Sigmoid colon (tissue), 7 donors: Measurements from ENCODE around the gene PRPS1L1. TPM values are rescaled to one million over a fixed set of nuclear protein-coding genes. Genes with fewer than 3 reads are reported as not detected.
A peak's percentile ranks its signal among the peaks of the same experiment; 100 is the strongest.

Experiments
- DNase-seq: peaks from one replicate; pipeline ENCODE4 v3.0.0-alpha.2; 2019
- H3K27ac ChIP-seq, 4 donors: fragments of 200-600 bp; sonication (generic); one replicate each; pipeline ENCODE4 v1.5.1; 2016 to 2019; ENCODE audit warnings: mild to moderate bottlenecking in 1 of 4
- H3K27me3 ChIP-seq, 3 donors: fragments of 200-600 bp; sonication (generic); one replicate each; pipeline ENCODE4 v1.5.1; 2019; ENCODE audit warnings: mild to moderate bottlenecking in 1 of 3
- H3K36me3 ChIP-seq, 4 donors: fragments of 200-600 bp; sonication (generic); one replicate each; pipeline ENCODE4 v1.5.1; 2016 to 2019
- H3K4me1 ChIP-seq, 4 donors: fragments of 200-600 bp; sonication (generic); one replicate each; pipeline ENCODE4 v1.5.1; 2017 to 2019
- H3K4me3 ChIP-seq, 4 donors: fragments of 200-600 bp; sonication (generic); one replicate each; pipeline ENCODE4 v1.5.1; 2017 to 2019; ENCODE audit warnings: mild to moderate bottlenecking in 2 of 4, moderate library complexity in 1 of 4
- H3K9me3 ChIP-seq, 4 donors: fragments of 200-600 bp in 3 of 4; sonication (generic) in 3 of 4; one replicate each; pipeline versions ENCODE4 v1.5.1 to v1.6.1; 2013 to 2019
- CTCF ChIP-seq, 4 experiments: fragments of 450-650 bp in 3 of 4; fragments of 200-600 bp in 1 of 4; IDR thresholded peaks; one replicate each; pipeline ENCODE4 v1.5.1; 2016 to 2019; ENCODE audit warnings: antibody characterized with exemption in 4 of 4, mild to moderate bottlenecking in 3 of 4, moderate library complexity in 2 of 4
- EP300 ChIP-seq, 4 donors: sonication (generic); formaldehyde crosslinking; IDR thresholded peaks; one replicate each; pipeline ENCODE4 v1.6.1; 2017; ENCODE audit warnings: antibody characterized with exemption in 4 of 4
- POLR2A ChIP-seq, 2 donors: fragments of 450-650 bp; IDR thresholded peaks; one replicate each; pipeline ENCODE4 v1.6.1; 2016; ENCODE audit warnings: antibody characterized with exemption in 2 of 2, mild to moderate bottlenecking in 2 of 2, moderate library complexity in 2 of 2
- POLR2AphosphoS5 ChIP-seq, 4 donors: sonication (generic); formaldehyde crosslinking; IDR thresholded peaks; one replicate each; pipeline ENCODE4 v1.6.1; 2017; ENCODE audit warnings: antibody characterized with exemption in 4 of 4
- WGBS, 2 donors: extraction: QIAGEN DNeasy Blood & Tissue Kit; methylation state at CpG; one replicate each; pipeline ENCODE4 v1.1.7; 2013; 5-methylcytosine and 5-hydroxymethylcytosine counted together
- intact Hi-C: fragments of 100-400 bp; cut with DNase I; formaldehyde crosslinking; loops from one replicate; pipeline ENCODE4 v1.15.1; 2023
- polyA plus RNA-seq, 3 donors: library from polyadenylated mRNA; stranded (reverse); fragments of 200-250 nt; gene quantifications; one replicate each; pipeline ENCODE4 v1.2.3, GENCODE V29; 2013
- total RNA-seq, 4 donors: library from RNA; depleted of rRNA; stranded (reverse); fragments of >200 nt; gene quantifications; one replicate each; pipeline ENCODE4 v1.1.0, GENCODE V29; 2016
- donor health status: healthy with polysubstance abuse.
- donor health status: Bipolar disorder and iron deficiency.
- donor health status: healthy.

PRPS1L1 gene
- total RNA-seq (not detected), polyA plus RNA-seq (not detected)

GRCh38 chr7:18027628-18028027 lies at the start of gene PRPS1L1:
PRPS1L1 (minus strand) TSS chr7:18027846.
- no peaks in the 10 kb centered on the region for H3K36me3 ChIP-seq
- no peaks in the 10 kb centered on the region for H3K9me3 ChIP-seq
- DNase-seq: no peak
- no peak within 1 kb of the TSS for H3K27ac ChIP-seq
- no peaks in the 10 kb centered on the region for H3K27me3 ChIP-seq
- 97 to 98% methylated on average over 17 of the region's 17 CpGs for WGBS, 2 donors
- no peak within 1 kb of the TSS for H3K4me3 ChIP-seq
- TF ChIP-seq POLR2A (IDR thresholded peaks at IDR 0.05) (no peak), POLR2AphosphoS5 (IDR thresholded peaks at IDR 0.05) (no peak), EP300 (IDR thresholded peaks at IDR 0.05) (no peak), CTCF (IDR thresholded peaks at IDR 0.05) (no peak)
- H3K4me1 ChIP-seq: no peaks in the 10 kb centered on the region
- intact Hi-C loops: no loop called here

- TF ChIP-seq EP300 (IDR thresholded peaks at IDR 0.05): no peak
- no peak for TF ChIP-seq CTCF (IDR thresholded peaks at IDR 0.05)
- TF ChIP-seq POLR2AphosphoS5 (IDR thresholded peaks at IDR 0.05): no peak
- H3K4me3 ChIP-seq: no peak overlapping the region
- intact Hi-C loops: no loop called here
- 93 to 99% methylated on average over 1 of the region's 1 CpG for WGBS, 2 donors
- no peak overlapping the region for H3K27ac ChIP-seq
- no peaks in the 10 kb centered on the region for H3K36me3 ChIP-seq
- H3K27me3 ChIP-seq: no peaks in the 10 kb centered on the region
- H3K9me3 ChIP-seq: no peaks in the 10 kb centered on the region
- H3K4me1 ChIP-seq: no peaks in the 10 kb centered on the region
- no peak for DNase-seq
Measured at GRCh38 chr7:18076461-18076860, 48.8 kb upstream of the PRPS1L1 start.

- no peak overlapping the region for H3K4me3 ChIP-seq
- no peak for DNase-seq
- TF ChIP-seq CTCF (IDR thresholded peaks at IDR 0.05) (no peak), POLR2A (IDR thresholded peaks at IDR 0.05) (no peak), POLR2AphosphoS5 (IDR thresholded peaks at IDR 0.05) (no peak), EP300 (IDR thresholded peaks at IDR 0.05) (no peak)
- no peak overlapping the region for H3K27ac ChIP-seq
- intact Hi-C loops: no loop called here
- no peaks in the 10 kb centered on the region for H3K9me3 ChIP-seq
- H3K4me1 ChIP-seq: no peaks in the 10 kb centered on the region
- H3K36me3 ChIP-seq: no peaks in the 10 kb centered on the region
- 93 to 96% methylated on average over 3 of the region's 3 CpGs for WGBS, 2 donors
- H3K27me3 ChIP-seq: no peaks in the 10 kb centered on the region
Measured at GRCh38 chr7:18068745-18069144, 41.1 kb upstream of the PRPS1L1 start.

- intact Hi-C loops: no loop called here
- Histone ChIP-seq H3K9me3 (no peaks in the 10 kb centered on the region), H3K4me3 (no peak overlapping the region), H3K27ac (no peak overlapping the region), H3K27me3 (no peaks in the 10 kb centered on the region), H3K4me1 (no peaks in the 10 kb centered on the region), H3K36me3 (no peaks in the 10 kb centered on the region)
- no peak for TF ChIP-seq POLR2A (IDR thresholded peaks at IDR 0.05)
- TF ChIP-seq CTCF (IDR thresholded peaks at IDR 0.05): peak in 3 of 4 experiments; percentile 36 to 65 (median 58)
- no peak for TF ChIP-seq EP300 (IDR thresholded peaks at IDR 0.05)
- DNase-seq: no peak
- WGBS, 2 donors: 94% methylated on average over 6 of the region's 6 CpGs
Measured at GRCh38 chr7:18064242-18064838, 36.7 kb upstream of the PRPS1L1 start.
